Endothelial cell of umbilical vein (primary cell): ENCODE data around the gene ARPC1A. TPM values are rescaled to one million over a fixed set of nuclear protein-coding genes. Genes with fewer than 3 reads are reported as not detected.

Experiments used
- BruUV-seq: library from RNA; stranded (reverse); fragments of 400-500 nt; replicated peaks from 2 replicates; lab custom pipeline; 2021; lab: Mats Ljungman, UMichigan
- CTCF ChIA-PET: fragments of 300-600, 350-600 bp; sonication (Branson Sonifier 250); formaldehyde crosslinking; loops from one replicate; lab custom pipeline; 2021; ENCODE audit warnings: antibody characterized with exemption, inconsistent platforms; lab: Charles Lee
- POLR2A ChIA-PET: fragments of 300-600, 350-600 bp; sonication (Branson Sonifier 250); formaldehyde crosslinking; loops from one replicate; lab custom pipeline; 2021; ENCODE audit warnings: antibody characterized with exemption, inconsistent platforms; lab: Charles Lee
- DNase-seq: peaks from one replicate; pipeline ENCODE4 v3.0.0-alpha.2; 2011; ENCODE audit warnings: low read depth, low spot score
- FAIRE-seq: peaks from 2 replicates; lab custom pipeline; 2011; peaks lifted over from hg19 to GRCh38; lab: Jason Lieb, UNC
- H2AFZ ChIP-seq: 2 replicates; pipeline ENCODE4 v1.6.0; 2012; ENCODE audit warnings: low read depth, low read length, control low read depth, inconsistent platforms
- H3K27ac ChIP-seq: 2 replicates; pipeline ENCODE4 v1.5.1; 2011; ENCODE audit warnings: low read depth, mild to moderate bottlenecking, control low read depth, low read length, moderate library complexity; ENCODE audit not compliant: insufficient read depth
- H3K27me3 ChIP-seq, 2 experiments: 2 replicates each; pipeline versions ENCODE4 v1.6.0 to v1.6.1; 2011; ENCODE audit warnings: low read length in 2 of 2, mixed read lengths in 1 of 2; ENCODE audit not compliant: control insufficient read depth in 2 of 2, insufficient read depth in 2 of 2
- H3K36me3 ChIP-seq, 2 experiments: 2 replicates in 1 of 2; 3 replicates in 1 of 2; pipeline ENCODE4 v1.5.1; 2011; ENCODE audit warnings: low read length in 2 of 2, mild to moderate bottlenecking in 1 of 2, moderate library complexity in 1 of 2; ENCODE audit not compliant: control insufficient read depth in 2 of 2, insufficient read depth in 2 of 2; ENCODE audit errors: extremely low read depth in 1 of 2
- H3K4me1 ChIP-seq: 3 replicates; pipeline ENCODE4 v1.5.1; 2011; ENCODE audit warnings: mild to moderate bottlenecking, low read length; ENCODE audit not compliant: control insufficient read depth, insufficient read depth; ENCODE audit errors: extremely low read depth
- H3K4me2 ChIP-seq: 2 replicates; pipeline ENCODE4 v1.6.1; 2011; ENCODE audit warnings: low read length, control low read depth, mixed read lengths; ENCODE audit not compliant: insufficient read depth
- H3K4me3 ChIP-seq, 3 experiments: fragments of 200-600 bp in 1 of 3; sonication (generic), shearing (Covaris generic) in 1 of 3; replicated peaks in 1 of 3; 2 replicates each; pipeline ENCODE4 v1.5.1; 2011 to 2016; ENCODE audit warnings: control low read depth in 3 of 3, low read length in 3 of 3, mild to moderate bottlenecking in 2 of 3, inconsistent platforms in 1 of 3, low read depth in 1 of 3, moderate library complexity in 1 of 3; ENCODE audit not compliant: insufficient read depth in 1 of 3
- H3K79me2 ChIP-seq: 2 replicates; pipeline ENCODE4 v1.6.0; 2012; ENCODE audit warnings: low read length, inconsistent platforms; ENCODE audit not compliant: control insufficient read depth, insufficient read depth
- H3K9ac ChIP-seq: replicated peaks from 2 replicates; pipeline ENCODE3; 2011; ENCODE audit warnings: low read length, control low read depth; ENCODE audit not compliant: insufficient read depth; ENCODE audit errors: extremely low read depth
- H3K9me1 ChIP-seq: replicated peaks from 3 replicates; pipeline ENCODE4 v1.6.0; 2011; ENCODE audit warnings: mild to moderate bottlenecking, low read length; ENCODE audit not compliant: control insufficient read depth, insufficient read depth; ENCODE audit errors: extremely low read depth
- H3K9me3 ChIP-seq: replicated peaks from 2 replicates; pipeline ENCODE4 v1.5.1; 2012; ENCODE audit warnings: low read length, inconsistent platforms; ENCODE audit not compliant: control insufficient read depth, insufficient read depth
- H4K20me1 ChIP-seq: replicated peaks from 2 replicates; pipeline ENCODE3; 2011; ENCODE audit warnings: mild to moderate bottlenecking, low read length; ENCODE audit not compliant: control insufficient read depth, insufficient read depth; ENCODE audit errors: extremely low read depth
- EZH2 ChIP-seq: IDR thresholded peaks from 2 replicates; pipeline ENCODE4 v1.6.1; 2012; ENCODE audit warnings: borderline replicate concordance, low read depth, mild to moderate bottlenecking, moderate library complexity, low read length, inconsistent platforms; ENCODE audit not compliant: severe bottlenecking
- FOS ChIP-seq: IDR thresholded peaks from 2 replicates; pipeline ENCODE4 v1.6.1; 2011; ENCODE audit warnings: mild to moderate bottlenecking, low read length, moderate library complexity, borderline replicate concordance; ENCODE audit not compliant: insufficient read depth
- GATA2 ChIP-seq: IDR thresholded peaks from 2 replicates; pipeline ENCODE4 v1.7.0; 2011; ENCODE audit warnings: low read depth, mild to moderate bottlenecking, moderate library complexity, mixed read lengths, low read length; ENCODE audit not compliant: insufficient read length, insufficient read depth
- JUN ChIP-seq: IDR thresholded peaks from 2 replicates; pipeline ENCODE4 v1.6.1; 2011; ENCODE audit warnings: borderline replicate concordance, low read depth; ENCODE audit not compliant: insufficient read length, insufficient read depth
- MYC ChIP-seq: IDR thresholded peaks from one replicate; pipeline ENCODE4 v1.6.1; 2011; ENCODE audit warnings: mild to moderate bottlenecking, low read depth, low read length
- POLR2A ChIP-seq: IDR thresholded peaks from 2 replicates; pipeline ENCODE4 v1.6.1; 2012; ENCODE audit warnings: low read depth, mild to moderate bottlenecking, control low read depth, low read length
- POLR2AphosphoS5 ChIP-seq: IDR thresholded peaks from 2 replicates; pipeline ENCODE4 v1.6.1; 2012; ENCODE audit warnings: low read depth, mild to moderate bottlenecking, control low read depth, low read length, moderate library complexity; ENCODE audit not compliant: insufficient read depth
- dilution Hi-C: fragments of 300-500 bp; cut with MboI; formaldehyde crosslinking; loops from one replicate; pipeline ENCODE4 v1.15.0; 2019; ENCODE audit warnings: low sequenced_read_pairs; ENCODE audit not compliant: extremely low pct_ligation_motif_present
- intact Hi-C: fragments of 100-400 bp; cut with micrococcal nuclease; formaldehyde crosslinking; loops from one replicate; pipeline ENCODE4 v1.10.0; 2022
- polyA plus RNA-seq, 4 experiments: library from polyadenylated mRNA; depleted of rRNA in 3 of 4; stranded (reverse) in 3 of 4; unstranded in 1 of 4; fragments of >200 nt; gene quantifications; 2 replicates each; pipeline versions ENCODE4 v1.2.1 to v1.2.3, GENCODE V29; 2011 to 2012; ENCODE audit warnings: missing spikeins in 1 of 4
- total RNA-seq: library from RNA; stranded (reverse); gene quantifications from 2 replicates; pipeline ENCODE4 v1.2.3, GENCODE V29; 2021
- TF ChIP-seq, protein P1 (sequence below), 2 donors: IDR thresholded peaks; 1 replicate in 1 of 2; 2 replicates in 1 of 2; pipeline ENCODE4 v1.5.1; 2011; ENCODE audit warnings: low read length in 2 of 2, mild to moderate bottlenecking in 2 of 2, moderate library complexity in 2 of 2, control low read depth in 1 of 2, inconsistent platforms in 1 of 2, low read depth in 1 of 2; ENCODE audit not compliant: insufficient read depth in 1 of 2; ENCODE audit errors: extremely low read depth in 1 of 2
- TF ChIP-seq, protein P2 (sequence below): IDR thresholded peaks from 2 replicates; pipeline ENCODE4 v1.6.1; 2011; ENCODE audit not compliant: insufficient read depth, insufficient read length

ARPC1A gene
- total and polyA plus RNA-seq, 2 donors (not counting 3 experiments of a cell fraction or from before 2014, with no cell fraction given) = 200 to 243 TPM

DNA sequence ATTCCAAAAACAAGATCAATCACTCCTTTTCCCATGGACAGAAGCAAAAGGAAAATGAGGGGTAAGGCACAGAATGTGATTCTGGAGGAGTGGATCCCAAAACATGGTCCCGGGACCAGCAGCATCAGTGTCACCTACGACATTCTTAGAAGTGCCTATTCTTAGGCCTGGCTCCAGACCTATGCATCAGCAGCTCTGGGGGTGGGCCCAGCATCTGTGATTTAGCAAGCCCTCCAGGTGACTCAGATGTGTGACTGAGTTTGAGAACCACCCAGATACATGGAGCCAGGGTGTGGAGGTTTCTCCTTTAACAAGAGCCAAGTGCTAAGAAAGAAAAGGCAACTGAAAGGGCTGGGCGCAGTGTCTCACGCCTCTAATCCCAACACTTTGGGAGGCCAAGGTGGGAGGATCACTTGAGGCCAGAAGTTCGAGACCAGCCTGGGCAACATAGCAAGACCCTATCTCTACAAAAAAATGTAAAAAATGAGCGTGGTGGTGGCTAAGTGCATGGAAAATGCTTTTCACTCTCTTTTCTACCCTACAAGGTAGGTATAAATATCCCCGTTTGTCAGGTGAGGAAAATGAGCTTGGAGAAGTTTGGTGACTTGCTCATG, 17.1 kb upstream of the ARPC1A start:
- no peak overlapping the region for H2AFZ ChIP-seq
- POLR2A ChIA-PET = no interaction called here

More for the DNA sequence above, 17.1 kb upstream of the ARPC1A start:
- intact Hi-C loops (no loop called here), dilution Hi-C loops (no loop called here)
- FAIRE-seq = no peak
- no peaks in the 10 kb centered on the region for H3K4me1 ChIP-seq
- no peaks in the 10 kb centered on the region for H3K79me2 ChIP-seq
- no peaks in the 10 kb centered on the region for H3K9me1 ChIP-seq
- CTCF ChIA-PET = interaction anchor here (0.7 to 5.6 kb wide), 4 partner anchors 69 to 274 kb away, joined by 3 to 44 read pairs (median 4); no protein-coding TSS in a partner anchor
- no TSS peak for BruUV-seq
- H3K27me3 ChIP-seq = no peaks in the 10 kb centered on the region
- no peak overlapping the region for H3K27ac ChIP-seq
- no peak overlapping the region for H3K4me2 ChIP-seq
- H3K36me3 ChIP-seq = no peaks in the 10 kb centered on the region
- H3K4me3 ChIP-seq = no peak overlapping the region
- H4K20me1 ChIP-seq = no peaks in the 10 kb centered on the region
- H3K9me3 ChIP-seq = no peaks in the 10 kb centered on the region
- DNase-seq = no peak
- no peak overlapping the region for H3K9ac ChIP-seq
- TF ChIP-seq POLR2A (no peak), EZH2 (no peak), POLR2AphosphoS5 (no peak), FOS (no peak), GATA2 (no peak), MYC (no peak), JUN (no peak)
- TF ChIP-seq, protein P1, sequence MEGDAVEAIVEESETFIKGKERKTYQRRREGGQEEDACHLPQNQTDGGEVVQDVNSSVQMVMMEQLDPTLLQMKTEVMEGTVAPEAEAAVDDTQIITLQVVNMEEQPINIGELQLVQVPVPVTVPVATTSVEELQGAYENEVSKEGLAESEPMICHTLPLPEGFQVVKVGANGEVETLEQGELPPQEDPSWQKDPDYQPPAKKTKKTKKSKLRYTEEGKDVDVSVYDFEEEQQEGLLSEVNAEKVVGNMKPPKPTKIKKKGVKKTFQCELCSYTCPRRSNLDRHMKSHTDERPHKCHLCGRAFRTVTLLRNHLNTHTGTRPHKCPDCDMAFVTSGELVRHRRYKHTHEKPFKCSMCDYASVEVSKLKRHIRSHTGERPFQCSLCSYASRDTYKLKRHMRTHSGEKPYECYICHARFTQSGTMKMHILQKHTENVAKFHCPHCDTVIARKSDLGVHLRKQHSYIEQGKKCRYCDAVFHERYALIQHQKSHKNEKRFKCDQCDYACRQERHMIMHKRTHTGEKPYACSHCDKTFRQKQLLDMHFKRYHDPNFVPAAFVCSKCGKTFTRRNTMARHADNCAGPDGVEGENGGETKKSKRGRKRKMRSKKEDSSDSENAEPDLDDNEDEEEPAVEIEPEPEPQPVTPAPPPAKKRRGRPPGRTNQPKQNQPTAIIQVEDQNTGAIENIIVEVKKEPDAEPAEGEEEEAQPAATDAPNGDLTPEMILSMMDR (IDR thresholded peaks at IDR 0.05; ENCODE audit: extremely low read depth in 1 of 2, insufficient read depth in 1 of 2, low read depth in 1 of 2, low read length in 2 of 2) = no peak
- TF ChIP-seq, protein P2, sequence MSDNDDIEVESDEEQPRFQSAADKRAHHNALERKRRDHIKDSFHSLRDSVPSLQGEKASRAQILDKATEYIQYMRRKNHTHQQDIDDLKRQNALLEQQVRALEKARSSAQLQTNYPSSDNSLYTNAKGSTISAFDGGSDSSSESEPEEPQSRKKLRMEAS = no peak
